NCI-H146 treated with DMSO at 0.1 percent for 48 hours (cell line): Measurements from ENCODE around the gene AQP1.

ENCODE experiments used
- DNase-seq: peaks from one replicate; lab custom pipeline; 2025; ENCODE audit not compliant: unreplicated experiment; lab: John Stamatoyannopoulos, UW

Gene AQP1

DNA sequence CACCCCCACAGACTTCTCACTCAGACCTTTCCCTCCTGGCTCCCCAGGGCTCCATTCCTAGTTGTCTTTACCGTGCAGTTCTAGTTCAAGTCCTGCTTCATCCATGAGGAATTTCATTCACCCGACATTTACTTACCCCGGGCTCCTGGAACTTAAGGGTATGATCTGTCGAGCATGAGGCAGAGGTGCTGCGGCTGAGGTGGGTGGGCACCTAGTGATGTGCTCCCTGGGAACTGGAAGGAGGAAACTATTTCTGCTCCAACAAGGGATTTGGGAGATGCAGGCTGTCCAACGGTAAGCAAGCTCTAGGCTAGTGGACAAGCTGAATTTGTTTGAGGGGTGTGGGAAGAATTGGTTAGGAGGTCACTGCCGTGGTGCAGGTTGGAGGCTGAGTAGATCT, 30.2 kb upstream of the AQP1 start:
- DNase-seq, result no peak

DNA sequence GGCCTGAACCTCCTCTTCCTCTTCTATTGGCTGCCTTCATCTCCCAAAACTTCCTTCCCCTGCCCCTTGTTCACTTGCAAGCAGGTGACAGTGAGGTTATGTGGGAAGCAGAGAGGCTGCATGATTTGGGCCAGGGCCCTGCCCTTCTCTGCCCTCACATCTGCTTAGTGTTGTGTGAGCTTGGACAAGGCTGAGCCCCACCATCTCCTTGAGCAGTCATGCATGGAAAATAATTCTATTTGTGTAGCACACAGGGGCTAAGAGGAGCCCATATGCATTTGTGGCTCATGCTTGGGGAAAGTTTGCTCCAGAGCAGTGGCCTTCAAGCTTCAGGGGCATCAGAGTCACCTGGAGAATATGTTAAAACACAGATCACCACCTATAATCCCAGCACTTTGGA, 26.8 kb upstream of the AQP1 start:
- DNase-seq, result no peak

DNA sequence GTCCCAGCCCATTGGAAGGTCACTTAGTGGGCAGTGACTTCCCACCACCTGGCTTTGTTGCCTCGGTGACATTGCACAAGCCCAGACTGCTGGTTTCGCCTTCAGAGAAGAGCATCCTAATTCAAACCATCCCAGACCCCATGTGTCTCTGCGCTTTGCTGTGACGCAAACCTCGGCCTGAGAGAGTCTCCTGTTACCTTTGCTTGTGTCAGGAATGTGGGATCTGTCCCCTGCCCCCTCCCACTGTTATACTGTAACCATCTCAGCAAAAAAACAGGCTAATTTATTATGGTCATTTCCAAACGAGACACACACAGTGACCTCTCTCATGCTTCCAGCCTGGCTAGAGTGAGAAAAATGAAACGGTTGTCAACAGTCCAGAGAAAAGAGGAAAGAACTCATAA, 25.0 kb upstream of the AQP1 start:
- no peak for DNase-seq

DNA sequence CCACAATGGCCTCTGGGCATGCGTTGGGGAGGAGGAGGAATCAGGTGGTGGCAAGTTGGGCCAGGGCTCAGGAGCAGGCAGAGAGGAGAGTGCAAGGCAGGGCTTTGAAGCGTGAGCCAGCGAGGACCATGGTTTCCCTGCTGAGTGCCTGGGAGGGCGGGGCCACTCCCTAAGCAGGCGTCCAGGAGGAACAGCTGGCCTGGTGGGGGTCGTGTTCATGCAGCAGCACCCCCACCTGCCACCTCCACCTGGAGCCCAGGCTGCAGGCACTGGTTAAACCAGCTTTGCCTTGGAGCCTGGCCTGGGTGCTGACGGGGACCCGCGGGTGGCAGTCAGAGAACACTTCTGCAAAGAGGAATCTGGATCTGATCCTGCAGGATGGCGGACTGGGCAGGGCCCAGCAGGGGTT, 24.2 kb upstream of the AQP1 start:
- no peak for DNase-seq

DNA sequence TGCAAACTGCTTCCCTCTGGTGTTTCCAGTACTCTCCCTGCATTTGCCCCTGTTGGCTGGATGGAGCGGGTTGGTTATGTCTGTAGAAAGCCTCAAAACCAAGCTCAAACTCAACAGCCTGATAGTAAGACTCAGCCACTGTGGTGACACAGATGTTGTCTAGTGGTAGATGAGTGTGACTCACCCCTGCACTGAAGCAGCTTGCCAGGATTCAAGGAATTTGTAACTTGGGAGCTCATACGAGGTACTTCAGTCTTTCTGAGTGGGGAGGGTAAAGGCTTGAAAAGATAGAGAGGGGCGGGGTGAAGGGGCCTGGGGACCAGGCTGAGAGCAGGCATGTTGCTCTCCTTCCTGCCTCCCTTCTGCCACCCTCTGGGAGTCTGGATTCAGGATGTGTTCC, 22.9 kb upstream of the AQP1 start:
- no peak for DNase-seq

DNA sequence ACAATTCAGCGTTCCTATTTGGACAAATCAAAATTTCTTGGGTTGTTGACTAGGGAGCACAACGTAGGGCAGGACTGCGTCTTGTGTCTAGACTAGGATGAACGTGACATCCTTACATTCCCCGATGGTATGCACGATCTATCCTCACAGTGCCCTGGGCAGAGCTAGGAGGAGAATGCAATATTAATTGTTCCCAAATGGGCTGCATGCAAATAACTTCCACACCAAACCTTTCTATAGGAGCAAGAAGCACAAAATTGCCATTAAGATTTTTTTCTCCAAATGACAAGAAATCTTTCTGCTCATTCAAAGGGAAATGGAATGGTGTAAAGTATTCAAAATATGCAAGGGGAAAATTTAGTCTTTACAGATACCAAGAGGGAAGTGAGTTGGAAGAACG, 21.4 kb upstream of the AQP1 start:
- no peak for DNase-seq

DNA sequence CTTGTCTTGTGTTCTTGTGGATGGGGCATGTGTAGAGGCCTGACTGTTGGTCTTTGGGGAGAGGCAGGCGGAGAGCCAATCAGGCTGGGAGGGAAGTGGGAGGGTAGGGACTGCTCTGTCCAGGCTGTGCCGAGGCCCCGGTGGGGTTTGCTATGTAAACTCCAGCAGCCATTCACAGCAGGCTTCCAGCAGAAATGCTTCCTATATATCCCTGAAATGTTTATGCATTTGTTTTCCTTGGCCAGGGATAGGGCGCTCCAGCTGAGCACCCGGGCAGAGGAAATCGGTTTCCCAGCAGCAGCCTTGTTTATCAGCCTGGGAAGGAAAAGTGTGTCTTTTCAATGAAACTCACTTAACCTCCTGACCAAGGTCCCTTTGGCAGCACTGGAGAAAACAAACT, 18.3 kb upstream of the AQP1 start:
- no peak for DNase-seq

DNA sequence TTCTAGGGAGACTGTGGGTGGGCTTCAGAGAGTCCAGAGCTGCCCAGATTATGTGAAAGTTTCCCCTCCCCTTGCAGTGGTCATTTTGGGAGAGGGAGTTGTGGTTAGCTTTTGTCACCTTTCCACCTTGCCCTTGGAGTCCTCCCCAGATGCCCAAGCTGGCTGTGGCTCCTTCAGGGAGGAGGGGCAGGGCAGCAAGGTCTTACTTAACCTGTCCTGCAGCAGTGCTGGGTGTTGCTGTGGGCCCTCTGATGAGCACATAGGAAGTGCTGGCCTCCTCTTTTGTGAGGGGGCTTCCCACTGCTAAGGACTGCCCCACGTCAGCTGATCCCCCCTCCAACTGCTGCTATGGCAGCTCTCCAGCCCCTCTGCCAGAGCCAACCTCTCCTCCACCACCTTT, 17.6 kb upstream of the AQP1 start:
- DNase-seq, result no peak

DNA sequence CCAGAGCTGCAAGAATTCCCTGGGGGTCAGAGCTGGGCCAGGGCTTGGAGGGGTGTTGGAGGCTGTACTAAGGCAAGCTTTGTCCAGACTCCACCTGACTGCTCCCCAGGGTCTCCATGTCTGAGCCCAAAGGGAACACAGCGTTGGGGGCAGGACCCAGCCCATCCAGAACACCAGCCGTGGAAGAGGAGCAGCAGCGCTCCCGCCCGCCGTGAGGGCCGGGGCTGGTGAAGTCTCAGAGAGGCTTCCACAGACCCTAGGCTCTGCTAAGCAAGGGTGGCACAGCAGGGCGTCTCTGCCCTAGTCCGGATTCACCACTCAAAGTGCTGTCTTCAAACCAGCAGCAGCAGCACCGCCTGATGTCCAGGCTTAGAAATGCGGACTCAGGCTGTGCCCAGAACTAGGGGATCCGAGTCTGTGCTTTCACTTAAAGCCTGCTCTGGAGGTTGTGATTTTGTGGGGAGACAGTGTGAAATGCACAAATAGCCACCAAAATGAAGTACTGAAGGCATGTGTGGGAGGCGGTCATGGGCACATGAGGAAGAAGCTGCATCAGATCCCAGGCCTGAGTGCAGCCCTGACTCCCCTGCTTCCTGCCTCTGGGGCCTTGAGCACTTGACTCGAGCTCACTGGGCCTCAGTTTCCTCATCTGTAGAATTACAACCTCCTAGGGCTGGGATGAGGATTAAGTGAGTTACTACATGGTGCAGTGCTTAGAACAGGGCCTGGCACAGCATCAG, 16.6 kb upstream of the AQP1 start:
- DNase-seq, result no peak

DNA sequence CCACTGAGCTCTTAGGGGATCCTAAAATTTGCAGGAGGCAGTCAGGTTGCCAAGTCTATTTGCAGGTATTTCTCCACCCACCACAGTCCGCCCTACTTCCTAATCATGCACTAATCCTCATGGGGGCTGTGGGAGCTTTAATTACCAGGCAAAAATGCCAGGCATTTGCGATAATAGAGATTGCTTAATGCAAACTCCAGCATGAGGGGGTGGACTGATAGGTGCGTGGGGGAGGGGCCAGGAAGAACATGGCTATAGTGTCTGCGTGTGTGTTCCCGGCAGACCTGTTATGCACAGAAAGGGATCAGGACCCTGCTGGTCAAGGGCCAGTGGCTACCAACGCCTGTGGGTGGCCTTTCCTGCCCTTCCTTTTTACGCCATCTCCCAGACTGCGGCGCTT, 15.6 kb upstream of the AQP1 start:
- no peak for DNase-seq

DNA sequence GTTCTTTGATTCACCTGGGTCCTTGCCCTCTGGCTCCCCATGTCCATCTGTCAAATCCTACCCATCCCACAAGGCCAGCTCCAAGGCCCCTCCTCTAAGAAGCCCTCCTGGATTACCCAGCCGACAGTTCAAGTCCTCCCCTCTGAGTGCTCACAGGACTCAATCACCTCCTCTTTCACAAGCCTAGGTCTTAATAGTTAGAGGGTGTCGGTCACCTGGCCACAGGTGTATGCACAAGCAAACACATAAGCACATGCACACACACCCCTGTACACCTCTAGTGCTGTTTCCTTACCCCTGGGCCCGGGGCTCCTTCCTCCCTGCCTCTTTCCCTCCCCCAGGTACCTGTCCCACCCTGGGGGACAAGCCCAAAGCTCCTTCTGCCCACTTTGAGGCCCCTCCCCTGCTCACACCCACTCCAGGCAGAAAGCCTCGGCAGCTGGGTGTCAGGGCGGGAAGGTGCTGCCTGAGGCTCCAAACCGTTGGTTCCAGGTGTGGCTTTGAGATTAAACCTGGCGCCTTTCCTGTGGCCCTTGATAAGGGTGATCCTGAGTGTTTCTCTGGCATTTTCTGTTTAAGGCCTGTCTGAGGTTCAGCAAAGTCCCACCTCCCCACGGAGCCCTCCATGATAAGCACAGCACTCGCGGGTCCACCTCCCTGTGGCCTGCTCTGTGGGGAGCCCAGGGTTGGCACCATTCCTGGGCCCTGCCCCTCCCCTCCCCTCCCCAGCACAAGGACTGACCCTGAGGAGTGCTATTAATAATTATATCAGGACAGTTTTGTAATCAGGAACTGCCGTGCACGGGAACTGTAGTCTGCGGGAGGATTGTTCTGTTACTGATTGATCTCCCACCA, 14.6 kb upstream of the AQP1 start:
- DNase-seq, result no peak

DNA sequence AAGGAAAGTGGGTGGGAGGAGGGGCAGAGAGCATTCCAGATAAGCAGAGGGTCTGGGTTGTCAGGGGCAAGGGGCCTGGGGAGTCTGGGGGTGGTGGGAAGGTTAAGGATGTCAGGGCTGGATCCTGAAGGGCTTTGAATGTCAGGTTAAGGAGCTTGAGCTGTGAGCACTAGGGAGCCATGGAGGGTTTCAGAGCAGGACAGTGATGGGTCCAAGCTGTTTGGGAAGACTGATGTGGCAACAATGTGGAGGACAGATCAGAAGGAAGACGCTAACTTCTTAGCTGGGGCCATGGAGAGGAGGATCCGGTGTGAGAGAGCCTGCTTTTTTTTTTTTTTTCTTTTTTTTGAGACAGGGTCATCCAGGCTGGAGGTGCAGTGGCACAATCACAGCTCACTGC, 13.9 kb upstream of the AQP1 start:
- DNase-seq, result no peak

DNA sequence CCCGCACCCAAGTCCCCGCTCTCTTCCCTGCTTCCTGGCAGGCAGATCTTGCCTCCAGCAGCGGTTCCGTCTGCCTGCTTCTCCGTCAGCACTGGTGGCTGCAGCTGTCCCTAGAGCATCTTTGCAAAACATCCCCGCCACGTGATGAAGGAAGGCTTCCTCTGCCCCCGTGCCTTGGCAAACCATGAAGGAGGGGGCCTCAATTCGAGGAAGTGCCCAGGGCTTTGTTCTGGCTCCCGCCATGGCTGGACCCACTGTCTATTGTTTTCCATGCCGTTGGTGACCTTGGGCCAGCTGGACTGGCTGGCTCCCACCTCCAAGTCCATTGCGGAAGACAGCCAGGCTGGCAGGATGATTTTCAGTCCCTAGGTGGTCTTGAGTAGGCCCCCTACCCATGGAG, 13.2 kb upstream of the AQP1 start:
- no peak for DNase-seq

DNA sequence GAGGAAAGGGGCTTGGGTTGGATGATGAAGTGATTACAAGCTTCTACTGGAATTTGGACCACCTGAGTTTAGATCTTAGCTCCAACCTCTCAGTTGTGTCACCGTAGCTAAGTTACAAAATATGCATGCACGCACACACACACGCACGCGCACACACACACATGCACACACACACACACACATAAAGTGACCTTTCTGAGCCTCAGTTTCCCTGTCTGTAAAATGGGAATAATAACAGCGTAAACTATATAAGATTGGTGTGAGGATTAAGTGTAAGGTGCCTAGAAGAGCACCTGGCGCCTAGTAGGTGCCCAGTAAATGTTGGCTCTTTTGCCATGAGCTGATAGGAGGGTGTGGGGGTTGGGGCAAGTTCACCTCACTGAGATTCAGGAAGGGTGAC, 12.6 kb upstream of the AQP1 start:
- DNase-seq, result no peak

DNA sequence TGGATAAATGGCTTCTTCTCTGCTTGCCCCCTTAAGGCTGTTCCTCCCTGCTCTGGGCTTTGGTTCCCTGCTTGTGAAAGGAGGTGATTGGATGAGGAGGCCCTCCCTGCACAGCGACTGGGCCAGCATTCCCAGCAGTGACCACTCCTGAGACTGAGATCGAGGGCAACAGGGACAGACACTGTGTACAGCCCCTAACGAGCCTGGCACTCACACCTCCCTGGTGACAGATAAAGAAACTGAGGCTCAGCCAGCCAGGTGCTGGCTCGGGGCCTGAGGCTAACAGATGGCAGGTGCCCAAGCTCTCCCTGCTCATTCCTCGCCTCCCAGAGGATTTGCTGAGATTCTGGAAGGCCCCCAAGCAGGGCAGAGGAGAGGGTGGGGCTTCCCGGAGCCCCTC, 12.0 kb upstream of the AQP1 start:
- no peak for DNase-seq

DNA sequence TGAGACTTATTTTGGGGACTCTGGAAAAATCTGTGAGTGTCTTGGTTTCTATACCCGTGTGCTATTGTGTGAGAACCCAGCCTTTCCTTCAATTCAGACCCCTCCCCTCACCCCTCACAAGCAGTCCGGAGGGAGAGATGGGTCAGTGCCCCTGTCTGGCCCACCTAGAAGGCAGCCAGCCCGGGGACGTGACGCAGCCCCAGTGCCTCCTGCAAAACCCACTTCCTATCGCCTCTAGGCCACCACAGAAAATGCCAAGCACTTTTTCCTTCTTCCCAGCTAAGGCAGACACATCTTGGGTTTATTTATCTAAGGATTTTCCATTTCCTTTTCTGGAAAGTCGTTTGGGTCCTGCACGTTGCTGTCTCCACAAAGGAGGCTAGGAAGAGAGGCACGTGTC, 11.6 kb upstream of the AQP1 start:
- no peak for DNase-seq

DNA sequence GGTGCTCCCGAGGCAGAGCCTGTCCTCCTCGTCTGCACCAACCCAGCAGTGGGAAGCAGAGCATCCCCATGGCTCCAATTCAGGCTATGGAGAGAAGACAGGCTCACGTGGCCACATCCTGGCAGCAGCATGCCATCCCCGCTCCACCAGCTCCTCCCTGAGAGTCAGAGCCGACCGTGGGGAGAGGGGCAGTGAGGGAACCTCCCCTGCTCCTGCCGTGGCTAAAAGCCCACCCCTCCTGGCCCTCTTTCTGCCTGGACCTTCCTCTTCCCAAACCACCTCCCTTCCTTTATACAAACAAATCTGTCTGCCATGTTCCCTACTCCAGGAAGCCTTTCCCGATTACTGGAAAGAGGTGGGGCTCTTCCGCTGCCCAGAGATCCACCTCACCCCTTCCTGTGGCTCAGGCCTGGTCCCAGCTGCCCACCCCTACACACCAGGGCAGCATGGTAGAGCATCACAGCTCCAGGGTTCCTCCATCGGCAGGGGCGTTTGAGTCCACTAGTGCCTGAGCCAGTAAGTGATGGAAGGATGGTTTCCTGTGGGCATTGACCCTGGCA, 10.8 kb upstream of the AQP1 start:
- no peak for DNase-seq

DNA sequence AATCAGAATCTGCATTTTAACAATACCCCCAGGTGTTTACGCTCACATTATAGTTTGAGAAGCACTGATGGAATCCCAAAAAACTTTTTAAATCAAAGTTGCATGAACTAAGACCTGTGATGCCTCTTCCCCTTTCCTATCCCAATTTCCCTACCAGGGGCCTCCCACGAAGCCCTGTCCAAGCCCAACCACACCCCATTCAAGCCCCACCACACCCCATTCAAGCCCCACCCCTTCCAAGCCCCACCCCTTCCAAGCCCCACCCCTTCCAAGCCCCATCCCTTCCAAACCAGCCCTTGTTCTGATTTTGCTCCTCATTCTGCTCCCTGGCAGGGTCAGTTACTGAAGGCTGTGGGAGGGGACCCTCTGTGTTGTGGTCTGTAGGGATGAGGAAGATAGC, 9.8 kb upstream of the AQP1 start:
- DNase-seq, result no peak

DNA sequence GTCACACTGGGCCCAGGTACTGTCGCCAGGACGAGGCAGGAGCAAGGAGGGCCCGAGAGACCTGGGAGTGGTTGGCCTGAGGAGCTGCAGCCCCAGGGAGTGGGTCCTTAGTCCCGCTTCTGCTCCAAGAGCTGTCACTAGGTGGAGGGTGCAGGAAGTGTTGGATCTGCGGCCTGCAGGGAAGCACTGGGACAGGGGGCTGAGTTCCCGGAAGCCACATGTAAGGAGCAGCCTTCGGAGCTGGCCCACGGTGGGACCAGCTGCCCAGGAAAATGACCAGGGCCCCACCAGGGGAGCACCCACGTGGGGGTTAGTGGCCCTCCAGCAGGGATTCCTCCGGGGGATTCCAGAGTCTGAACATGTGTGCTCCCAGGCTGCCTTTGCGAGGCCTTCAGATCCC, 9.2 kb upstream of the AQP1 start:
- no peak for DNase-seq

DNA sequence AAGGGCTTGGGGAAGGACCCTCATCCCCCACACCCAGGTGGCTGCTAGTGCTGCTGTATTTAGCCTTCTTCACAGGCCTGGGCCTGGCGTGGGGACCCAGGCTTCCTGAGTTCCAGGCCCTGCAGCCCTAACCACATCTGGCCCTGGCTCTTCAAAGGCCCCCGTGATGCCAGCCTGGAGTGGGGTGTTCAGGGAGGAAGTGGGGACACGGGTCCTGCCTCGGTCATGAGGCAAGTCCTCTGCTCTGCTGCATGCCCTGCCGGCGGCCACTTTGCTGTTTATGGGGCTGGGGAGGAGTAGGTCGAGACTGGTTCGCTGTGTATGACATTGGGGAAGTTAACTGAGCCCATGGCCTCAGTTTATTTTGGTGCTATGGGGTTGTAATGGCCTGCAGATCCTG, 8.5 kb upstream of the AQP1 start:
- DNase-seq, result no peak

DNA sequence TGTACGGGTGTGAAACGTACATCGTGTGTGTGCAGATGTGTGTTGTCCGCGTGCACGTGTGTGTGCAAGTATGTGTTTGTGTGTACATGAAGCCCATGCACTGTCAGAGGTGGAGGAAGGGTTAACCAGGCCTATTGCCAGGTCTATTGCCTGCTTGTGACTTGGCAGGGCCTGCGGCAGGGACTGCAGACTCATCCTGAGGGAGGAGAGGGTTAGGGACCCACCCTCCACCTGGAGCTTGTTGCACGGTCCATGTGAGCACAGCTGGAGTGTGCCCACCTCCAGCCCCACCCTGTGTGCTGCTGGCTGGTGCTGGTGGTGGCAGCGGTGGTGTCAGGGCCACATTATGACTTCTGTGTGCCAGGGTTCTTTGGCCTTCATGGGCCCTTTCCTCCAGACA, 7.1 kb upstream of the AQP1 start:
- DNase-seq, result no peak
